Measurements from ENCODE around the gene GALNT2. TPM values are rescaled to one million over a fixed set of nuclear protein-coding genes. Genes with fewer than 3 reads are reported as not detected.

The GALNT2 gene
- total and polyA plus RNA-seq, 4 experiments from 2014 or later = 11.5 to 20.9 (median 15.8) TPM

DNA sequence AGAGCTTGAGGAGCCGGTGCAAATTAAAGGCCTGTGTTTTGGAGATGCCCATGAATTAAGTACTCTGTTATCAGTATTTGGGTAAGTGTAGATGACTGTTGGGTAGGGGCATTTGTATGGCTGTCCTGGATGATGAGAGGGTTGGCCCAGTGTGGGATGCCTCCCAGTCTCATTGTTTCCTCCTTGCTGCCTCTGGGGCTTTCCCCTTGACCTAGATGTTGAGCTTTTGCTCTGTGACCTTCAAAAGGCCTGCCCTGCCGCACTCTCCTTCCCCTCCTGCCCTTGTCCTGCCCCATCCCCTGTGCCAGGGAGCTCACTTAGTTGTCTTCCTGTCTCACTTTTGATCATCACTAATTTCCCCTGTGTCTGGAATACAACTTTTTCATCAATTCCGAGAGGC is 10.0 kb downstream of the GALNT2 start:
- Mint-ChIP-seq H3K27ac (peak overlapping the region in 2 of 7 donors; percentile 33 to 92), H3K36me3 (peaks cover 0 to 5% of the 10 kb centered on the region in 2 donors), H3K4me1 (peaks cover 25 to 45% (median 29%) of the 10 kb centered on the region in 4 donors), H3K9me3 (no peaks in the 10 kb centered on the region), H3K27me3 (no peaks in the 10 kb centered on the region), H3K4me3 (peak overlapping the region in 1 of 8 donors; percentile 15)
- Histone ChIP-seq H3K4me1 (ENCODE audit: insufficient read depth, low read length) (peaks cover 8% of the 10 kb centered on the region), H3K4me3 (ENCODE audit: low read length in 2 of 2) (no peak overlapping the region), H3K36me3 (ENCODE audit: insufficient read depth, low read length) (no peaks in the 10 kb centered on the region), H3K9me3 (ENCODE audit: control insufficient read depth in 1 of 2, low read length in 2 of 2) (no peaks in the 10 kb centered on the region), H3K27ac (ENCODE audit: low read depth, low read length) (no peak overlapping the region), H3K27me3 (ENCODE audit: insufficient read depth, low read length) (no peaks in the 10 kb centered on the region)
- ChIA-PET CTCF (ENCODE audit: partially characterized antibody) (no interaction called here), POLR2A (ENCODE audit: partially characterized antibody) (no interaction called here)
- intact Hi-C loops (cut with micrococcal nuclease) = no loop called here
- DNase-seq = no peak

GRCh38 chr1:230077436-230078213 is 10.6 kb downstream of the GALNT2 start:
- peak overlapping the region in 1 of 7 donors; percentile 92 for H3K27ac Mint-ChIP-seq
- CTCF ChIA-PET (ENCODE audit: partially characterized antibody) = no interaction called here

GRCh38 chr1:230079199-230080024 is 12.4 kb downstream of the GALNT2 start:
- H3K9me3 ChIP-seq (ENCODE audit: control insufficient read depth in 1 of 2, low read length in 2 of 2) = no peaks in the 10 kb centered on the region
- CTCF ChIA-PET (ENCODE audit: partially characterized antibody) = no interaction called here
- H3K27ac ChIP-seq (ENCODE audit: low read depth, low read length) = no peak overlapping the region
- POLR2A ChIA-PET (ENCODE audit: partially characterized antibody) = no interaction called here
- H3K27me3 ChIP-seq (ENCODE audit: insufficient read depth, low read length) = no peaks in the 10 kb centered on the region
- no peaks in the 10 kb centered on the region for H3K36me3 ChIP-seq (ENCODE audit: insufficient read depth, low read length)
- Mint-ChIP-seq H3K36me3 (peaks cover 0 to 5% of the 10 kb centered on the region in 2 donors), H3K4me3 (no peak overlapping the region), H3K9me3 (peaks cover 0 to 3% (median 0%) of the 10 kb centered on the region in 8 donors), H3K27me3 (no peaks in the 10 kb centered on the region), H3K4me1 (peaks cover 33 to 53% (median 39%) of the 10 kb centered on the region in 4 donors), H3K27ac (no peak overlapping the region)
- no peak overlapping the region for H3K4me3 ChIP-seq (ENCODE audit: low read length in 2 of 2)
- DNase-seq = no peak
- intact Hi-C loops (cut with micrococcal nuclease) = no loop called here
- H3K4me1 ChIP-seq (ENCODE audit: insufficient read depth, low read length) = peaks cover 16% of the 10 kb centered on the region

More at GRCh38 chr1:230077436-230078213, 10.6 kb downstream of the GALNT2 start:
- H3K9me3 Mint-ChIP-seq = peaks cover 0 to 2% (median 0%) of the 10 kb centered on the region in 8 donors
- H3K4me1 Mint-ChIP-seq = peaks cover 29 to 51% (median 31%) of the 10 kb centered on the region in 4 donors
- no peak for DNase-seq
- no peaks in the 10 kb centered on the region for H3K27me3 Mint-ChIP-seq
- H3K36me3 ChIP-seq (ENCODE audit: insufficient read depth, low read length) = no peaks in the 10 kb centered on the region
- no peaks in the 10 kb centered on the region for H3K27me3 ChIP-seq (ENCODE audit: insufficient read depth, low read length)
- H3K9me3 ChIP-seq (ENCODE audit: control insufficient read depth in 1 of 2, low read length in 2 of 2) = no peaks in the 10 kb centered on the region
- H3K4me1 ChIP-seq (ENCODE audit: insufficient read depth, low read length) = peaks cover 8% of the 10 kb centered on the region
- intact Hi-C loops (cut with micrococcal nuclease) = no loop called here
- peaks cover 0 to 5% of the 10 kb centered on the region in 2 donors for H3K36me3 Mint-ChIP-seq
- POLR2A ChIA-PET (ENCODE audit: partially characterized antibody) = no interaction called here
- H3K4me3 ChIP-seq (ENCODE audit: low read length in 2 of 2) = no peak overlapping the region
- H3K27ac ChIP-seq (ENCODE audit: low read depth, low read length) = no peak overlapping the region
- H3K4me3 Mint-ChIP-seq = peak overlapping the region in 1 of 8 donors; percentile 15

GRCh38 chr1:230080822-230081221 is 13.8 kb downstream of the GALNT2 start:
- intact Hi-C loops (cut with micrococcal nuclease) = no loop called here
- Mint-ChIP-seq H3K4me1 (peaks cover 36 to 62% (median 45%) of the 10 kb centered on the region in 4 donors), H3K27me3 (no peaks in the 10 kb centered on the region), H3K36me3 (peaks cover 0 to 5% of the 10 kb centered on the region in 2 donors), H3K9me3 (peaks cover 0 to 3% (median 0%) of the 10 kb centered on the region in 8 donors), H3K4me3 (no peak overlapping the region), H3K27ac (peak overlapping the region in 1 of 7 donors; percentile 29)
- Histone ChIP-seq H3K4me3 (ENCODE audit: low read length in 2 of 2) (no peak overlapping the region), H3K27ac (ENCODE audit: low read depth, low read length) (no peak overlapping the region), H3K36me3 (ENCODE audit: insufficient read depth, low read length) (no peaks in the 10 kb centered on the region), H3K27me3 (ENCODE audit: insufficient read depth, low read length) (no peaks in the 10 kb centered on the region), H3K9me3 (ENCODE audit: control insufficient read depth in 1 of 2, low read length in 2 of 2) (no peaks in the 10 kb centered on the region), H3K4me1 (ENCODE audit: insufficient read depth, low read length) (peaks cover 24% of the 10 kb centered on the region)
- ChIA-PET CTCF (ENCODE audit: partially characterized antibody) (interaction anchor here (0.9 kb wide), 1 partner anchor 30 kb away, joined by 3 read pairs; no protein-coding TSS in a partner anchor), POLR2A (ENCODE audit: partially characterized antibody) (no interaction called here)
- no peak for DNase-seq

GRCh38 chr1:230081751-230082150 is 14.7 kb downstream of the GALNT2 start:
- no peak for DNase-seq
- ChIA-PET CTCF (ENCODE audit: partially characterized antibody) (interaction anchor here (0.9 kb wide), 1 partner anchor 29 kb away, joined by 3 read pairs; no protein-coding TSS in a partner anchor), POLR2A (ENCODE audit: partially characterized antibody) (no interaction called here)
- no peaks in the 10 kb centered on the region for H3K27me3 Mint-ChIP-seq
- peaks cover 0 to 3% of the 10 kb centered on the region in 2 donors for H3K36me3 Mint-ChIP-seq
- H3K4me1 ChIP-seq (ENCODE audit: insufficient read depth, low read length) = peaks cover 23% of the 10 kb centered on the region
- no peaks in the 10 kb centered on the region for H3K36me3 ChIP-seq (ENCODE audit: insufficient read depth, low read length)
- peaks cover 29 to 62% (median 43%) of the 10 kb centered on the region in 4 donors for H3K4me1 Mint-ChIP-seq
- H3K4me3 ChIP-seq (ENCODE audit: low read length in 2 of 2) = no peak overlapping the region
- H3K9me3 Mint-ChIP-seq = peaks cover 0 to 3% (median 0%) of the 10 kb centered on the region in 8 donors
- intact Hi-C loops (cut with micrococcal nuclease) = no loop called here
- no peaks in the 10 kb centered on the region for H3K9me3 ChIP-seq (ENCODE audit: control insufficient read depth in 1 of 2, low read length in 2 of 2)
- H3K4me3 Mint-ChIP-seq = no peak overlapping the region
- no peak overlapping the region for H3K27ac ChIP-seq (ENCODE audit: low read depth, low read length)
- peak overlapping the region in 5 of 7 donors; percentile 11 to 84 (median 55) for H3K27ac Mint-ChIP-seq
- no peaks in the 10 kb centered on the region for H3K27me3 ChIP-seq (ENCODE audit: insufficient read depth, low read length)

DNA sequence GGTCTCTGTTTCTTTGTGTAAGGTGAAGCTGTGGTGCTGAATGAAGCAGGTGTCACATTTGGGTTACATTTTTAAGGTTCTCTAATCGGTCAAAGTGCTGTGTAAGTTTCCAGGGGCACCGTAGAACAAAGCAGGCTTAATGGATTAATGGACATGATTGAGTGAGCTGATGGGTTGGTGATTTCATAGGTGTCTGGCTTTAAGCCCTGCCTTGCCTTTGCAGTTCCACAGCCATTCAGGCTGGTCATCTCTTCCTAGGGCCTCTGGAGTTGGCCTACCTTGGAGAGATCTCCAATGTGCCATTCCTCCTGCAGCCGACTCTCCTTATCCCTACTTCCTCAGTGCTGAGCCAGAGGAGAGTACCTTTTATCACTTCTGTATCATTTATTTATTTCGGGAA is 15.2 kb downstream of the GALNT2 start:
- Mint-ChIP-seq H3K36me3 (peaks cover 0 to under 1% of the 10 kb centered on the region in 2 donors), H3K27ac (peak overlapping the region in 6 of 7 donors; percentile 11 to 84 (median 40)), H3K4me1 (peaks cover 25 to 60% (median 41%) of the 10 kb centered on the region in 4 donors), H3K4me3 (no peak overlapping the region), H3K9me3 (peaks cover 0 to 3% (median 0%) of the 10 kb centered on the region in 8 donors), H3K27me3 (no peaks in the 10 kb centered on the region)
- CTCF ChIA-PET (ENCODE audit: partially characterized antibody) = no interaction called here
- H3K9me3 ChIP-seq (ENCODE audit: control insufficient read depth in 1 of 2, low read length in 2 of 2) = no peaks in the 10 kb centered on the region
- H3K36me3 ChIP-seq (ENCODE audit: insufficient read depth, low read length) = no peaks in the 10 kb centered on the region
- no peak overlapping the region for H3K4me3 ChIP-seq (ENCODE audit: low read length in 2 of 2)
- no peaks in the 10 kb centered on the region for H3K27me3 ChIP-seq (ENCODE audit: insufficient read depth, low read length)
- intact Hi-C loops (cut with micrococcal nuclease) = no loop called here
- no peak overlapping the region for H3K27ac ChIP-seq (ENCODE audit: low read depth, low read length)
- no peak for DNase-seq
- POLR2A ChIA-PET (ENCODE audit: partially characterized antibody) = no interaction called here
- peaks cover 18% of the 10 kb centered on the region for H3K4me1 ChIP-seq (ENCODE audit: insufficient read depth, low read length)

DNA sequence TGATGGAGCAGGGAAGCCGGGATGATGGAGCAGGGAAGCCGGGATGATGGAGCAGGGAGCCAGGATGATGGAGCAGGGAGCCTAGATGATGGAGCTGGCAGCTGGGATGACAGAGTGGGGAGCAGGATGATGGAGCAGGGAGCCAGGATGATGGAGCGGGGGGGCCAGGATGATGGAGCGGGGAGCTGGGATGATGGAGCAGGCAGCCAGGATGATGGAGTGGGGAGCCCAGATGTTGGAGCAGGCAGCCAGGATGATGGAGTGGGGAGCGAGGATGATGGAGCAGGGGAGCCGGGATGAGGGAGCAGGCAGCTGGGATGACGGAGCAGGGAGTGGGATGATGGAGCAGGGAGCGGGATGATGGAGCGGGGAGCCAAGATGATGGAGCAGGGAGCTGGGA is 16.0 kb downstream of the GALNT2 start:
- H3K4me3 Mint-ChIP-seq = peak overlapping the region in 2 of 8 donors; percentile 29 to 44
- H3K9me3 Mint-ChIP-seq = peaks cover 0 to 3% (median 0%) of the 10 kb centered on the region in 8 donors
- Histone ChIP-seq H3K36me3 (ENCODE audit: insufficient read depth, low read length) (no peaks in the 10 kb centered on the region), H3K4me1 (ENCODE audit: insufficient read depth, low read length) (peaks cover 16% of the 10 kb centered on the region), H3K27ac (ENCODE audit: low read depth, low read length) (no peak overlapping the region), H3K27me3 (ENCODE audit: insufficient read depth, low read length) (no peaks in the 10 kb centered on the region), H3K4me3 (ENCODE audit: low read length in 2 of 2) (no peak overlapping the region), H3K9me3 (ENCODE audit: control insufficient read depth in 1 of 2, low read length in 2 of 2) (no peaks in the 10 kb centered on the region)
- peaks cover 24 to 65% (median 42%) of the 10 kb centered on the region in 4 donors for H3K4me1 Mint-ChIP-seq
- intact Hi-C loops (cut with micrococcal nuclease) = no loop called here
- peak overlapping the region in 4 of 7 donors; percentile 27 to 88 (median 60) for H3K27ac Mint-ChIP-seq
- CTCF ChIA-PET (ENCODE audit: partially characterized antibody) = no interaction called here
- DNase-seq = no peak
- POLR2A ChIA-PET (ENCODE audit: partially characterized antibody) = no interaction called here
- H3K27me3 Mint-ChIP-seq = no peaks in the 10 kb centered on the region
- no peaks in the 10 kb centered on the region for H3K36me3 Mint-ChIP-seq

Measured in CD4-positive, alpha-beta memory T cell (primary cell).